ENCODE results near the gene SLC9C1. TPM values are rescaled to one million over a fixed set of nuclear protein-coding genes. Genes with fewer than 3 reads are reported as not detected.

The SLC9C1 gene
- total RNA-seq, 1 donor from 2014 or later: 1.0 TPM

- no peak overlapping the region for H3K4me3 ChIP-seq (ENCODE audit: low read length in 3 of 3)
- no peaks in the 10 kb centered on the region for H3K27me3 ChIP-seq (ENCODE audit: control insufficient read depth in 3 of 3, insufficient read depth in 3 of 3, low read length in 3 of 3)
- H3K9me3 ChIP-seq (ENCODE audit: control insufficient read depth in 3 of 3, low read length in 3 of 3): no peaks in the 10 kb centered on the region
- H3K36me3 ChIP-seq (ENCODE audit: control insufficient read depth in 3 of 3, insufficient read depth in 3 of 3, low read length in 3 of 3): no peaks in the 10 kb centered on the region
- H3K4me1 ChIP-seq (ENCODE audit: control insufficient read depth in 3 of 3, insufficient read depth in 3 of 3, low read length in 3 of 3): no peaks in the 10 kb centered on the region
- no peak overlapping the region for H3K27ac ChIP-seq (ENCODE audit: low read depth, low read length)
- H3K9ac ChIP-seq (ENCODE audit: low read depth in 1 of 3, low read length in 3 of 3): no peak overlapping the region
Observed at GRCh38 chr3:112280266-112280665, 13.8 kb downstream of the SLC9C1 start.

GRCh38 chr3:112273536-112273935 lies 20.5 kb downstream of the SLC9C1 start:
- no peak overlapping the region for H3K9ac ChIP-seq (ENCODE audit: low read depth in 1 of 3, low read length in 3 of 3)
- no peak overlapping the region for H3K27ac ChIP-seq (ENCODE audit: low read depth, low read length)
- no peaks in the 10 kb centered on the region for H3K9me3 ChIP-seq (ENCODE audit: control insufficient read depth in 3 of 3, low read length in 3 of 3)
- no peaks in the 10 kb centered on the region for H3K36me3 ChIP-seq (ENCODE audit: control insufficient read depth in 3 of 3, insufficient read depth in 3 of 3, low read length in 3 of 3)
- H3K27me3 ChIP-seq (ENCODE audit: control insufficient read depth in 3 of 3, insufficient read depth in 3 of 3, low read length in 3 of 3): no peaks in the 10 kb centered on the region
- H3K4me3 ChIP-seq (ENCODE audit: low read length in 3 of 3): no peak overlapping the region
- H3K4me1 ChIP-seq (ENCODE audit: control insufficient read depth in 3 of 3, insufficient read depth in 3 of 3, low read length in 3 of 3): no peaks in the 10 kb centered on the region

- Histone ChIP-seq H3K9me3 (ENCODE audit: control insufficient read depth in 3 of 3, low read length in 3 of 3) (no peaks in the 10 kb centered on the region), H3K36me3 (ENCODE audit: control insufficient read depth in 3 of 3, insufficient read depth in 3 of 3, low read length in 3 of 3) (no peaks in the 10 kb centered on the region), H3K27ac (ENCODE audit: low read depth, low read length) (no peak overlapping the region), H3K4me1 (ENCODE audit: control insufficient read depth in 3 of 3, insufficient read depth in 3 of 3, low read length in 3 of 3) (no peaks in the 10 kb centered on the region), H3K27me3 (ENCODE audit: control insufficient read depth in 3 of 3, insufficient read depth in 3 of 3, low read length in 3 of 3) (no peaks in the 10 kb centered on the region), H3K9ac (ENCODE audit: low read depth in 1 of 3, low read length in 3 of 3) (no peak overlapping the region), H3K4me3 (ENCODE audit: low read length in 3 of 3) (no peak overlapping the region)
Observed at GRCh38 chr3:112261742-112262141, 32.3 kb downstream of the SLC9C1 start.

GRCh38 chr3:112260563-112260962 lies 33.5 kb downstream of the SLC9C1 start:
- H3K27ac ChIP-seq (ENCODE audit: low read depth, low read length): no peak overlapping the region
- H3K9me3 ChIP-seq (ENCODE audit: control insufficient read depth in 3 of 3, low read length in 3 of 3): no peaks in the 10 kb centered on the region
- H3K27me3 ChIP-seq (ENCODE audit: control insufficient read depth in 3 of 3, insufficient read depth in 3 of 3, low read length in 3 of 3): no peaks in the 10 kb centered on the region
- no peak overlapping the region for H3K9ac ChIP-seq (ENCODE audit: low read depth in 1 of 3, low read length in 3 of 3)
- H3K4me3 ChIP-seq (ENCODE audit: low read length in 3 of 3): no peak overlapping the region
- H3K4me1 ChIP-seq (ENCODE audit: control insufficient read depth in 3 of 3, insufficient read depth in 3 of 3, low read length in 3 of 3): no peaks in the 10 kb centered on the region
- H3K36me3 ChIP-seq (ENCODE audit: control insufficient read depth in 3 of 3, insufficient read depth in 3 of 3, low read length in 3 of 3): no peaks in the 10 kb centered on the region

- no peaks in the 10 kb centered on the region for H3K27me3 ChIP-seq (ENCODE audit: control insufficient read depth in 3 of 3, insufficient read depth in 3 of 3, low read length in 3 of 3)
- no peaks in the 10 kb centered on the region for H3K4me1 ChIP-seq (ENCODE audit: control insufficient read depth in 3 of 3, insufficient read depth in 3 of 3, low read length in 3 of 3)
- no peak overlapping the region for H3K27ac ChIP-seq (ENCODE audit: low read depth, low read length)
- no peak overlapping the region for H3K9ac ChIP-seq (ENCODE audit: low read depth in 1 of 3, low read length in 3 of 3)
- H3K4me3 ChIP-seq (ENCODE audit: low read length in 3 of 3): no peak overlapping the region
- no peaks in the 10 kb centered on the region for H3K36me3 ChIP-seq (ENCODE audit: control insufficient read depth in 3 of 3, insufficient read depth in 3 of 3, low read length in 3 of 3)
- H3K9me3 ChIP-seq (ENCODE audit: control insufficient read depth in 3 of 3, low read length in 3 of 3): peaks cover 0 to 2% (median 0%) of the 10 kb centered on the region in 3 donors
Observed at GRCh38 chr3:112253301-112253971, 40.6 kb downstream of the SLC9C1 start.

- no peak overlapping the region for H3K9ac ChIP-seq (ENCODE audit: low read depth in 1 of 3, low read length in 3 of 3)
- no peak overlapping the region for H3K27ac ChIP-seq (ENCODE audit: low read depth, low read length)
- H3K36me3 ChIP-seq (ENCODE audit: control insufficient read depth in 3 of 3, insufficient read depth in 3 of 3, low read length in 3 of 3): no peaks in the 10 kb centered on the region
- H3K9me3 ChIP-seq (ENCODE audit: control insufficient read depth in 3 of 3, low read length in 3 of 3): peaks cover 0 to 2% (median 0%) of the 10 kb centered on the region in 3 donors
- H3K27me3 ChIP-seq (ENCODE audit: control insufficient read depth in 3 of 3, insufficient read depth in 3 of 3, low read length in 3 of 3): no peaks in the 10 kb centered on the region
- no peak overlapping the region for H3K4me3 ChIP-seq (ENCODE audit: low read length in 3 of 3)
- H3K4me1 ChIP-seq (ENCODE audit: control insufficient read depth in 3 of 3, insufficient read depth in 3 of 3, low read length in 3 of 3): no peaks in the 10 kb centered on the region
Observed at GRCh38 chr3:112247900-112248299, 46.1 kb downstream of the SLC9C1 start.

- H3K4me1 ChIP-seq (ENCODE audit: control insufficient read depth in 3 of 3, insufficient read depth in 3 of 3, low read length in 3 of 3): no peaks in the 10 kb centered on the region
- H3K36me3 ChIP-seq (ENCODE audit: control insufficient read depth in 3 of 3, insufficient read depth in 3 of 3, low read length in 3 of 3): no peaks in the 10 kb centered on the region
Observed at GRCh38 chr3:112247350-112247749, 46.7 kb downstream of the SLC9C1 start.

GRCh38 chr3:112233083-112233482 lies 60.9 kb downstream of the SLC9C1 start:
- no peaks in the 10 kb centered on the region for H3K27me3 ChIP-seq (ENCODE audit: control insufficient read depth in 3 of 3, insufficient read depth in 3 of 3, low read length in 3 of 3)

More at GRCh38 chr3:112247350-112247749, 46.7 kb downstream of the SLC9C1 start:
- H3K27me3 ChIP-seq (ENCODE audit: control insufficient read depth in 3 of 3, insufficient read depth in 3 of 3, low read length in 3 of 3): no peaks in the 10 kb centered on the region
- no peak overlapping the region for H3K4me3 ChIP-seq (ENCODE audit: low read length in 3 of 3)
- H3K9ac ChIP-seq (ENCODE audit: low read depth in 1 of 3, low read length in 3 of 3): no peak overlapping the region
- peaks cover 0 to 2% (median 0%) of the 10 kb centered on the region in 3 donors for H3K9me3 ChIP-seq (ENCODE audit: control insufficient read depth in 3 of 3, low read length in 3 of 3)
- no peak overlapping the region for H3K27ac ChIP-seq (ENCODE audit: low read depth, low read length)

GRCh38 chr3:112231727-112232126 lies 62.3 kb downstream of the SLC9C1 start:
- Histone ChIP-seq H3K4me3 (ENCODE audit: low read length in 3 of 3) (no peak overlapping the region), H3K36me3 (ENCODE audit: control insufficient read depth in 3 of 3, insufficient read depth in 3 of 3, low read length in 3 of 3) (no peaks in the 10 kb centered on the region), H3K4me1 (ENCODE audit: control insufficient read depth in 3 of 3, insufficient read depth in 3 of 3, low read length in 3 of 3) (no peaks in the 10 kb centered on the region), H3K27ac (ENCODE audit: low read depth, low read length) (no peak overlapping the region), H3K9me3 (ENCODE audit: control insufficient read depth in 3 of 3, low read length in 3 of 3) (no peaks in the 10 kb centered on the region), H3K9ac (ENCODE audit: low read depth in 1 of 3, low read length in 3 of 3) (no peak overlapping the region), H3K27me3 (ENCODE audit: control insufficient read depth in 3 of 3, insufficient read depth in 3 of 3, low read length in 3 of 3) (no peaks in the 10 kb centered on the region)

More at GRCh38 chr3:112233083-112233482, 60.9 kb downstream of the SLC9C1 start:
- no peaks in the 10 kb centered on the region for H3K4me1 ChIP-seq (ENCODE audit: control insufficient read depth in 3 of 3, insufficient read depth in 3 of 3, low read length in 3 of 3)
- no peaks in the 10 kb centered on the region for H3K36me3 ChIP-seq (ENCODE audit: control insufficient read depth in 3 of 3, insufficient read depth in 3 of 3, low read length in 3 of 3)
- H3K9ac ChIP-seq (ENCODE audit: low read depth in 1 of 3, low read length in 3 of 3): no peak overlapping the region
- no peaks in the 10 kb centered on the region for H3K9me3 ChIP-seq (ENCODE audit: control insufficient read depth in 3 of 3, low read length in 3 of 3)
- no peak overlapping the region for H3K4me3 ChIP-seq (ENCODE audit: low read length in 3 of 3)
- H3K27ac ChIP-seq (ENCODE audit: low read depth, low read length): no peak overlapping the region

GRCh38 chr3:112230033-112230432 lies 64.0 kb downstream of the SLC9C1 start:
- Histone ChIP-seq H3K27ac (ENCODE audit: low read depth, low read length) (no peak overlapping the region), H3K9me3 (ENCODE audit: control insufficient read depth in 3 of 3, low read length in 3 of 3) (no peaks in the 10 kb centered on the region), H3K4me1 (ENCODE audit: control insufficient read depth in 3 of 3, insufficient read depth in 3 of 3, low read length in 3 of 3) (no peaks in the 10 kb centered on the region), H3K36me3 (ENCODE audit: control insufficient read depth in 3 of 3, insufficient read depth in 3 of 3, low read length in 3 of 3) (no peaks in the 10 kb centered on the region), H3K9ac (ENCODE audit: low read depth in 1 of 3, low read length in 3 of 3) (no peak overlapping the region), H3K27me3 (ENCODE audit: control insufficient read depth in 3 of 3, insufficient read depth in 3 of 3, low read length in 3 of 3) (no peaks in the 10 kb centered on the region), H3K4me3 (ENCODE audit: low read length in 3 of 3) (no peak overlapping the region)

Measured in skeletal muscle tissue (tissue), 4 donors.